Measurements from ENCODE around the gene WDR86. TPM values are rescaled to one million over a fixed set of nuclear protein-coding genes. Genes with fewer than 3 reads are reported as not detected.
A peak's percentile ranks its signal among the peaks of the same experiment; 100 is the strongest.

The WDR86 gene
- total RNA-seq, 1 donor from 2014 or later, result 19.4 TPM

DNA sequence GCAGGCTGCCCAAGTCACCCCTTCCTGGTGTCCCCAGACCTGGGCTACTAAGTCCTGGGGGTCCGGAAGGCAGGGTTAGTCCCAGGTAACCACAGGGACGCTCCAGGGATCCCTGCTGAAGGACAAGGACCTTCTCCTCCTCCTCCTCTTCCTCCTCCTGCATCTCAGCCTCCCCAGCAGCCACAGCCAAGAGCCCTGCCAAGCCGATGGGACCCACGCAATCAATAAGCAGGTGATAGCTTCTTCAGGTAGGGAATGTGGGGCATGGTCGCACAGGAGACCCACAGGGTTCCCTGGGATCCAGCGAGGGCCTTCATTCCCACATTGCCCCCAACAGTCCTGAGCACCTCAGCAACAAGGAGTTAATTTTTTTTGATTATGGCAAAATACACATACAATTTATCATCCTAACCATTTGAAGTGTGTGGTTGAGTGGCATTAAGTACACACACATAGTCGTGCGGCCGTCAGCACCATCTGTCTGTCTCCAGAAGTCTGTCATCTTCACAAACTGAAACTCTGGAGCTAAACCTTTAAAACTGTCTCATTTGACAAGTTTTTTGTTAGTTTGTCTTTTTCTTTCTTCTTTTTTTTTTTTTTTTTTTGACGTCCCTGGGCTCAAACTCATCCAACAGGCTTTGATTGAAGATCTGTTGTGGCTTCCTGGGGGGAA is 18.0 kb upstream of the WDR86 start:
- intact Hi-C loops (cut with DNase I), result no loop called here
- H3K4me1 ChIP-seq, result peaks cover 55% of the 10 kb centered on the region
- no peak for DNase-seq (ENCODE audit: extremely low spot score in 2 of 2)

DNA sequence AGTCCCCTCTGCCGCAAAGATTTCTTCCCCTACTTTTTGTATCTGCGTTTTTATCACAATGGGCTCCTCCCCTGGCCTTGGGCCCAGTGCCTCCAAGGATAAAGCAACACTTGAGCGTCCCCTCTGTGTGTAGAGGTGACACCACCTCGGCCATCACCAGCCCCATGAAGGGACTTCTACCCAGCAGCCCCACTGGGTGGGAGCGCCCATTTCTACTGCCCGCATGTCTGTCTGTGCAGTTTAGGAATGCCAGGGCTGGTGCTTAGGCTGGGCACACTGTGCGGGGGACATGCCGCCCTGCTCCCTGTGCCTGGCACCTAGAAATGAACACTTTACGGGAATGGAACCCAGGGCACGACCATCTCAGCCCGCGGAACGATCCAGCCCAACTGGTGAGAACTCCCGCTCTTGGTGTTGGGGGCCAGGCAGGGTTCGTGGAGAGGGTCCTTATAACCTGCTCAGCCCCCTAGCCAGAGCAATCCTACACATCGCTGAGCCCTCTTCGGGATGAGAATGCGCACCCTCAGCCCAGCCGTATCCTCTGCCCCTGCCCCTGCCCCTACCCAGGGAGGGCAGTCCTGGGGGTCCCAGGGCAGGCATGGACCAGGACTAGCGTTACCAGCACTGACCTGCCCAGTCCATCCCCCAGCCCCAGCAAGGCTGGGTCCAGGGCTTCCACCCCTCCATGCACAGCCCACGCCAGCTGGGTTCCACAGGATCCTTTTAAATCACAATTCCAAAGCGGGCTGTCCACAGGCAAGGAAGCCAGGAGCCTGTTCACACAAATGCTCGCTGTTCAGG is 17.3 kb upstream of the WDR86 start:
- H3K27ac ChIP-seq, result peak overlapping the region; percentile 85
- DNase-seq (ENCODE audit: extremely low spot score in 2 of 2), result no peak
- intact Hi-C loops (cut with DNase I), result no loop called here
- no peaks in the 10 kb centered on the region for H3K9me3 ChIP-seq
- no peaks in the 10 kb centered on the region for H3K27me3 ChIP-seq
- H3K36me3 ChIP-seq, result no peaks in the 10 kb centered on the region
- no peak overlapping the region for H3K4me3 ChIP-seq
- TF ChIP-seq POLR2A (IDR thresholded peaks at IDR 0.05) (no peak), POLR2AphosphoS5 (IDR thresholded peaks at IDR 0.05; ENCODE audit: insufficient read depth in 1 of 2, low read depth in 1 of 2) (no peak)
- TF ChIP-seq, protein P1, sequence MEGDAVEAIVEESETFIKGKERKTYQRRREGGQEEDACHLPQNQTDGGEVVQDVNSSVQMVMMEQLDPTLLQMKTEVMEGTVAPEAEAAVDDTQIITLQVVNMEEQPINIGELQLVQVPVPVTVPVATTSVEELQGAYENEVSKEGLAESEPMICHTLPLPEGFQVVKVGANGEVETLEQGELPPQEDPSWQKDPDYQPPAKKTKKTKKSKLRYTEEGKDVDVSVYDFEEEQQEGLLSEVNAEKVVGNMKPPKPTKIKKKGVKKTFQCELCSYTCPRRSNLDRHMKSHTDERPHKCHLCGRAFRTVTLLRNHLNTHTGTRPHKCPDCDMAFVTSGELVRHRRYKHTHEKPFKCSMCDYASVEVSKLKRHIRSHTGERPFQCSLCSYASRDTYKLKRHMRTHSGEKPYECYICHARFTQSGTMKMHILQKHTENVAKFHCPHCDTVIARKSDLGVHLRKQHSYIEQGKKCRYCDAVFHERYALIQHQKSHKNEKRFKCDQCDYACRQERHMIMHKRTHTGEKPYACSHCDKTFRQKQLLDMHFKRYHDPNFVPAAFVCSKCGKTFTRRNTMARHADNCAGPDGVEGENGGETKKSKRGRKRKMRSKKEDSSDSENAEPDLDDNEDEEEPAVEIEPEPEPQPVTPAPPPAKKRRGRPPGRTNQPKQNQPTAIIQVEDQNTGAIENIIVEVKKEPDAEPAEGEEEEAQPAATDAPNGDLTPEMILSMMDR (IDR thresholded peaks at IDR 0.05), result no peak
- peaks cover 55% of the 10 kb centered on the region for H3K4me1 ChIP-seq

More for the DNA sequence above, 18.0 kb upstream of the WDR86 start:
- no peaks in the 10 kb centered on the region for H3K27me3 ChIP-seq
- no peaks in the 10 kb centered on the region for H3K9me3 ChIP-seq
- no peaks in the 10 kb centered on the region for H3K36me3 ChIP-seq
- no peak for TF ChIP-seq POLR2A (IDR thresholded peaks at IDR 0.05)
- TF ChIP-seq POLR2AphosphoS5 (IDR thresholded peaks at IDR 0.05; ENCODE audit: insufficient read depth in 1 of 2, low read depth in 1 of 2), result no peak
- TF ChIP-seq, protein P1 (IDR thresholded peaks at IDR 0.05), result no peak
- H3K4me3 ChIP-seq, result no peak overlapping the region
- peak overlapping the region; percentile 85 for H3K27ac ChIP-seq

DNA sequence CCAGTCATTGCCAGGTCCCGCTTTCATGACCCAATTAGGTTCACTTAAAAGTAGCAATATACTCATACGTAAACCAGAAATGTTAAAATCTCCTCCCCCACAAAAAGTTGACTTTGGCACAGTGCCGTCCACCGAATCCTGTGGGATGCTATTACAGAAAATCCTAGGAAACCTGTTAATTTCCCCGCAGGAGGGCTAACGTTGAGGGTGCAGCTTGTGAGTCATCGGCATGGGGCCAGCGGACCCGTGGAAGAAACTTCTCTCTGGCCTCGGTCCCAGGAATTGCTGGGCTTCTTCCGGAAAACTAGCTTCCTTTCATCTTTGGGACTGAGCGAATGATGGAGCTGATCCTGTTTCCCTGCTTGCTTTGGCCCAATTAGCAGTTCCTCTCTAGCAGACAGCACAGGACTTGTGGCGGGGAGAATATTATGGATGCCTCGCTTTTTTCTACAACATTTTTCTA is 16.6 kb upstream of the WDR86 start:
- TF ChIP-seq POLR2A (IDR thresholded peaks at IDR 0.05), result no peak
- TF ChIP-seq POLR2AphosphoS5 (IDR thresholded peaks at IDR 0.05; ENCODE audit: insufficient read depth in 1 of 2, low read depth in 1 of 2), result peak; percentile 23 to 47
- TF ChIP-seq, protein P1 (IDR thresholded peaks at IDR 0.05), result no peak
- DNase-seq (ENCODE audit: extremely low spot score in 2 of 2), result no peak

GRCh38 chr7:151425670-151426440 is 16.0 kb upstream of the WDR86 start:
- H3K36me3 ChIP-seq, result no peaks in the 10 kb centered on the region
- H3K4me1 ChIP-seq, result peaks cover 55% of the 10 kb centered on the region
- TF ChIP-seq, protein P1 (IDR thresholded peaks at IDR 0.05), result no peak
- TF ChIP-seq POLR2AphosphoS5 (IDR thresholded peaks at IDR 0.05; ENCODE audit: insufficient read depth in 1 of 2, low read depth in 1 of 2) (peak in 1 of 2 donors; percentile 41), POLR2A (IDR thresholded peaks at IDR 0.05) (no peak)
- H3K27me3 ChIP-seq, result no peaks in the 10 kb centered on the region
- DNase-seq (ENCODE audit: extremely low spot score in 2 of 2), result no peak
- no peak overlapping the region for H3K4me3 ChIP-seq
- H3K27ac ChIP-seq, result peak overlapping the region; percentile 85
- intact Hi-C loops (cut with DNase I), result no loop called here
- no peaks in the 10 kb centered on the region for H3K9me3 ChIP-seq

More for the DNA sequence above, 16.6 kb upstream of the WDR86 start:
- Histone ChIP-seq H3K4me1 (peaks cover 55% of the 10 kb centered on the region), H3K27ac (peak overlapping the region; percentile 85), H3K27me3 (no peaks in the 10 kb centered on the region), H3K9me3 (no peaks in the 10 kb centered on the region), H3K36me3 (no peaks in the 10 kb centered on the region), H3K4me3 (no peak overlapping the region)
- intact Hi-C loops (cut with DNase I), result no loop called here

Data from vagina (tissue), 2 donors.